ENCODE measurements around the gene UAP1.
"Not testable (repeated sequence)": the region's sequence is repeated elsewhere in the genome, so short reads cannot be mapped to it uniquely, and the experiment has no call there.

Gene UAP1

GRCh38 chr1:162566870-162567269, 5.3 kb downstream of the UAP1 start:
- no peak for DNase-seq

GRCh38 chr1:162568802-162569201, 7.3 kb downstream of the UAP1 start:
- DNase-seq: no peak

- no peak for DNase-seq
Observed at GRCh38 chr1:162570718-162571117, 9.2 kb downstream of the UAP1 start.

- not testable (repeated sequence) for DNase-seq
Observed at GRCh38 chr1:162571121-162571520, 9.6 kb downstream of the UAP1 start.

GRCh38 chr1:162571696-162572095, 10.2 kb downstream of the UAP1 start:
- no peak for DNase-seq

- DNase-seq: no peak
Observed at GRCh38 chr1:162573136-162573535, 11.6 kb downstream of the UAP1 start.

- DNase-seq: no peak
Observed at GRCh38 chr1:162578071-162578700, 16.7 kb downstream of the UAP1 start.

GRCh38 chr1:162578936-162579335, 17.4 kb downstream of the UAP1 start:
- DNase-seq: no peak

- DNase-seq: no peak
Observed at GRCh38 chr1:162580308-162580707, 18.8 kb downstream of the UAP1 start.

- DNase-seq: not testable (repeated sequence)
Observed at GRCh38 chr1:162582901-162583300, 21.4 kb downstream of the UAP1 start.

GRCh38 chr1:162585101-162585500, 23.6 kb downstream of the UAP1 start:
- not testable (repeated sequence) for DNase-seq

- DNase-seq: no peak
Observed at GRCh38 chr1:162587347-162587746, 25.8 kb downstream of the UAP1 start.

- DNase-seq: no peak
Observed at GRCh38 chr1:162587761-162588260, 26.3 kb downstream of the UAP1 start.

GRCh38 chr1:162590101-162590500, 28.6 kb downstream of the UAP1 start:
- no peak for DNase-seq

- DNase-seq: no peak
Observed at GRCh38 chr1:162590686-162591085, 29.2 kb downstream of the UAP1 start.

GRCh38 chr1:162596514-162597170, 35.1 kb downstream of the UAP1 start:
- no peak for DNase-seq

GRCh38 chr1:162599451-162599850, 37.9 kb downstream of the UAP1 start:
- no peak for DNase-seq

- not testable (repeated sequence) for DNase-seq
Observed at GRCh38 chr1:162603117-162603516, 41.6 kb downstream of the UAP1 start.

- DNase-seq: no peak
Observed at GRCh38 chr1:162605225-162605927, 43.9 kb downstream of the UAP1 start.

GRCh38 chr1:162609306-162609705, 47.8 kb downstream of the UAP1 start:
- DNase-seq: no peak

- no peak for DNase-seq
Observed at GRCh38 chr1:162612606-162613400, 51.3 kb downstream of the UAP1 start.

GRCh38 chr1:162616848-162617247, 55.3 kb downstream of the UAP1 start:
- no peak for DNase-seq

- DNase-seq: no peak
Observed at GRCh38 chr1:162617513-162617912, 56.0 kb downstream of the UAP1 start.
